Measurements from ENCODE around the gene MMP21. TPM values are rescaled to one million over a fixed set of nuclear protein-coding genes. Genes with fewer than 3 reads are reported as not detected.

Gene MMP21
- total RNA-seq, 1 donor from 2014 or later, result not detected

- TF ChIP-seq CTCF (IDR thresholded peaks at IDR 0.05; ENCODE audit: borderline replicate concordance), result no peak
- intact Hi-C loops (cut with micrococcal nuclease), result no loop called here
- Histone ChIP-seq H3K36me3 (peaks cover 58% of the 10 kb centered on the region), H3K9me3 (replicated peaks) (no peaks in the 10 kb centered on the region), H3K4me1 (no peaks in the 10 kb centered on the region), H3K27ac (replicated peaks) (no peak overlapping the region), H3K27me3 (ENCODE audit: low read depth) (no peaks in the 10 kb centered on the region), H3K4me3 (no peak overlapping the region)
- DNase-seq, result no peak
These were observed 12.8 kb upstream of the MMP21 start for GRCh38 chr10:125788156-125789034.

GRCh38 chr10:125785791-125786190 lies 10.2 kb upstream of the MMP21 start:
- H3K27ac ChIP-seq (replicated peaks), result no peak overlapping the region
- peaks cover 32% of the 10 kb centered on the region for H3K36me3 ChIP-seq
- no peaks in the 10 kb centered on the region for H3K9me3 ChIP-seq (replicated peaks)
- no peak for TF ChIP-seq CTCF (IDR thresholded peaks at IDR 0.05; ENCODE audit: borderline replicate concordance)
- intact Hi-C loops (cut with micrococcal nuclease), result no loop called here
- no peak overlapping the region for H3K4me3 ChIP-seq
- DNase-seq, result no peak
- H3K4me1 ChIP-seq, result no peaks in the 10 kb centered on the region
- H3K27me3 ChIP-seq (ENCODE audit: low read depth), result no peaks in the 10 kb centered on the region

GRCh38 chr10:125783957-125784356 lies 8.3 kb upstream of the MMP21 start:
- Histone ChIP-seq H3K27me3 (ENCODE audit: low read depth) (no peaks in the 10 kb centered on the region), H3K36me3 (peaks cover 22% of the 10 kb centered on the region), H3K4me1 (no peaks in the 10 kb centered on the region), H3K27ac (replicated peaks) (no peak overlapping the region), H3K9me3 (replicated peaks) (peaks cover 4% of the 10 kb centered on the region), H3K4me3 (no peak overlapping the region)
- DNase-seq, result no peak
- intact Hi-C loops (cut with micrococcal nuclease), result no loop called here
- no peak for TF ChIP-seq CTCF (IDR thresholded peaks at IDR 0.05; ENCODE audit: borderline replicate concordance)

- Histone ChIP-seq H3K4me1 (no peaks in the 10 kb centered on the region), H3K27me3 (ENCODE audit: low read depth) (no peaks in the 10 kb centered on the region), H3K27ac (replicated peaks) (no peak overlapping the region), H3K36me3 (peaks cover 16% of the 10 kb centered on the region), H3K4me3 (no peak overlapping the region), H3K9me3 (replicated peaks) (peaks cover 4% of the 10 kb centered on the region)
- no peak for DNase-seq
- no peak for TF ChIP-seq CTCF (IDR thresholded peaks at IDR 0.05; ENCODE audit: borderline replicate concordance)
- intact Hi-C loops (cut with micrococcal nuclease), result no loop called here
These were observed 7.8 kb upstream of the MMP21 start for GRCh38 chr10:125783408-125783807.

- TF ChIP-seq CTCF (IDR thresholded peaks at IDR 0.05; ENCODE audit: borderline replicate concordance), result no peak
- intact Hi-C loops (cut with micrococcal nuclease), result no loop called here
- no peaks in the 10 kb centered on the region for H3K27me3 ChIP-seq (ENCODE audit: low read depth)
These were observed 7.0 kb upstream of the MMP21 start for GRCh38 chr10:125782616-125783015.

More at GRCh38 chr10:125782616-125783015, 7.0 kb upstream of the MMP21 start:
- peaks cover 8% of the 10 kb centered on the region for H3K36me3 ChIP-seq
- H3K4me1 ChIP-seq, result no peaks in the 10 kb centered on the region
- no peak overlapping the region for H3K27ac ChIP-seq (replicated peaks)
- H3K4me3 ChIP-seq, result no peak overlapping the region
- DNase-seq, result no peak
- H3K9me3 ChIP-seq (replicated peaks), result peaks cover 4% of the 10 kb centered on the region

Measured in left ventricle myocardium inferior (tissue), 1 donor.